GM12878 (cell line): ENCODE results near the gene PI4KA. TPM values are rescaled to one million over a fixed set of nuclear protein-coding genes. Genes with fewer than 3 reads are reported as not detected.

Experiments used
- ATAC-seq: fragments of 200-7000 bp; cut with Tn5 transposase; 3 replicates; pipeline ENCODE4 v1.9.1; 2020; ENCODE audit warnings: mild to moderate bottlenecking, moderate library complexity
- BruUV-seq: library from RNA; stranded (reverse); fragments of 400-500 nt; replicated peaks from 2 replicates; lab custom pipeline; 2021; lab: Mats Ljungman, UMichigan
- CTCF ChIA-PET: fragments of 300-600 bp; sonication (Branson Sonifier 250); formaldehyde crosslinking; extraction: SDS; loops from one replicate; lab custom pipeline; 2021; ENCODE audit warnings: inconsistent platforms; lab: Yijun Ruan, JAX
- POLR2A ChIA-PET: fragments of 350-600 bp; formaldehyde crosslinking; extraction: SDS; loops from one replicate; lab custom pipeline; 2021; ENCODE audit warnings: inconsistent platforms; lab: Charles Lee
- RAD21 ChIA-PET: fragments of 300-600 bp; sonication (Branson Sonifier 250); formaldehyde crosslinking; loops from one replicate; lab custom pipeline; 2023; ENCODE audit warnings: antibody characterized with exemption; ENCODE audit not compliant: unreplicated experiment; lab: Charles Lee
- SMC1A ChIA-PET: fragments of 300-600 bp; sonication (Branson Sonifier 250); formaldehyde crosslinking; loops from one replicate; lab custom pipeline; 2023; ENCODE audit not compliant: unreplicated experiment, uncharacterized antibody; lab: Charles Lee
- DNase-seq: peaks from one replicate; pipeline ENCODE4 v3.0.0-alpha.2; 2011; ENCODE audit warnings: low read depth, low spot score
- FAIRE-seq: peaks from 3 replicates; lab custom pipeline; 2011; peaks lifted over from hg19 to GRCh38; lab: Jason Lieb, UNC
- H2AFZ ChIP-seq: 2 replicates; pipeline ENCODE4 v1.6.0; 2011; ENCODE audit warnings: low read depth, low read length, control low read depth; ENCODE audit not compliant: control insufficient read depth
- H3K27ac ChIP-seq: 2 replicates; pipeline ENCODE4 v1.5.1; 2011; ENCODE audit warnings: control low read depth; ENCODE audit not compliant: control insufficient read depth, insufficient read depth
- H3K27me3 ChIP-seq, 2 experiments: replicated peaks in 1 of 2; 2 replicates each; pipeline versions ENCODE4 v1.6.0 to v1.6.1; 2011; ENCODE audit warnings: low read length in 1 of 2; ENCODE audit not compliant: control insufficient read depth in 2 of 2, insufficient read depth in 2 of 2
- H3K36me3 ChIP-seq, 2 experiments: 2 replicates each; pipeline ENCODE4 v1.5.1; 2011; ENCODE audit warnings: low read length in 1 of 2; ENCODE audit not compliant: control insufficient read depth in 2 of 2, insufficient read depth in 2 of 2
- H3K4me1 ChIP-seq: 2 replicates; pipeline ENCODE4 v1.6.1; 2011; ENCODE audit warnings: mild to moderate bottlenecking, low read length, moderate library complexity, mixed read lengths; ENCODE audit not compliant: control insufficient read depth, insufficient read depth
- H3K4me2 ChIP-seq: 2 replicates; pipeline ENCODE4 v1.6.0; 2011; ENCODE audit warnings: control low read depth; ENCODE audit not compliant: control insufficient read depth, insufficient read depth
- H3K4me3 ChIP-seq: fragments of 200-600 bp; sonication (generic); 2 replicates; pipeline ENCODE4 v1.5.1; 2016
- H3K79me2 ChIP-seq: 2 replicates; pipeline ENCODE4 v1.6.0; 2011; ENCODE audit warnings: low read length; ENCODE audit not compliant: control insufficient read depth, insufficient read depth
- H3K9ac ChIP-seq: 2 replicates; pipeline ENCODE4 v1.8.0; 2011; ENCODE audit warnings: low read length, control low read depth, mixed read lengths; ENCODE audit not compliant: control insufficient read depth, insufficient read depth
- H3K9me3 ChIP-seq: replicated peaks from 3 replicates; pipeline ENCODE4 v1.5.1; 2011; ENCODE audit warnings: mild to moderate bottlenecking, low read length; ENCODE audit not compliant: control insufficient read depth, insufficient read depth
- H4K20me1 ChIP-seq: 2 replicates; pipeline ENCODE4 v1.6.0; 2011; ENCODE audit not compliant: control insufficient read depth, insufficient read depth
- ASH2L ChIP-seq: fragments of 300-600, 200-600 bp; sonication (generic); IDR thresholded peaks from 2 replicates; pipeline ENCODE4 v1.6.1; 2017; ENCODE audit warnings: low read depth, mild to moderate bottlenecking, borderline replicate concordance
- BMI1 ChIP-seq: fragments of 450-650 bp; IDR thresholded peaks from 2 replicates; pipeline ENCODE4 v1.6.1; 2016; ENCODE audit warnings: mild to moderate bottlenecking, moderate library complexity, borderline replicate concordance
- CBFB ChIP-seq: IDR thresholded peaks from 2 replicates; pipeline ENCODE4 v1.6.1; 2016; ENCODE audit warnings: antibody characterized with exemption, low read depth
- CHD2 ChIP-seq: IDR thresholded peaks from 2 replicates; pipeline ENCODE4 v1.6.1; 2011; ENCODE audit warnings: low read depth, low read length, improper control_type of control experiment, borderline replicate concordance
- ESRRA ChIP-seq: IDR thresholded peaks from 2 replicates; pipeline ENCODE4 v1.6.1; 2012; ENCODE audit warnings: mild to moderate bottlenecking, low read length, improper control_type of control experiment
- HCFC1 ChIP-seq: fragments of 150-350 bp; IDR thresholded peaks from 2 replicates; pipeline ENCODE4 v1.6.1; 2014; ENCODE audit warnings: low read length
- HDGF ChIP-seq: fragments of 450-650 bp; IDR thresholded peaks from 2 replicates; pipeline ENCODE4 v1.6.1; 2016; ENCODE audit warnings: antibody characterized with exemption
- KLF5 ChIP-seq: fragments of 450-650 bp; IDR thresholded peaks from 2 replicates; pipeline ENCODE4 v1.6.1; 2014; ENCODE audit warnings: mild to moderate bottlenecking; ENCODE audit not compliant: partially characterized antibody
- NBN ChIP-seq: fragments of 450-650 bp; IDR thresholded peaks from 2 replicates; pipeline ENCODE4 v1.6.1; 2016
- NFYA ChIP-seq: IDR thresholded peaks from 2 replicates; pipeline ENCODE4 v1.6.1; 2011; ENCODE audit warnings: low read depth, mild to moderate bottlenecking, low read length, improper control_type of control experiment, borderline replicate concordance
- NRF1 ChIP-seq: conservative IDR thresholded peaks from 2 replicates; pipeline ENCODE4 v1.6.1; 2011; ENCODE audit warnings: mild to moderate bottlenecking, low read depth, low read length, improper control_type of control experiment
- SIX5 ChIP-seq: IDR thresholded peaks from 2 replicates; pipeline ENCODE4 v1.6.1; 2011; ENCODE audit warnings: mild to moderate bottlenecking, low read depth, low read length, moderate library complexity; ENCODE audit not compliant: severe bottlenecking
- SMC3 ChIP-seq: IDR thresholded peaks from 2 replicates; pipeline ENCODE4 v1.6.1; 2011; ENCODE audit warnings: low read length, improper control_type of control experiment, borderline replicate concordance
- WGBS: methylation state at CpG from one replicate; pipeline ENCODE4 v1.1.6; 2016; ENCODE audit warnings: low lambda C conversion rate; ENCODE audit not compliant: insufficient replicate concordance, insufficient coverage; ENCODE audit errors: missing lambda C conversion rate; 5-methylcytosine and 5-hydroxymethylcytosine counted together
- in situ Hi-C: fragments of 300-500 bp; cut with MboI; formaldehyde crosslinking; loops from 9 replicates; pipeline ENCODE4 v1.14.3; 2018; ENCODE audit warnings: mixed read lengths
- intact Hi-C: fragments of 100-400 bp; cut with micrococcal nuclease; formaldehyde crosslinking; loops from one replicate; pipeline ENCODE4 v1.14.2; 2022; ENCODE audit not compliant: unreplicated experiment
- polyA plus RNA-seq, 11 experiments: library from polyadenylated mRNA; depleted of rRNA in 4 of 11; unstranded in 6 of 11; stranded (reverse) in 5 of 11; fragments of >200 nt; fragmentation: Nextera tagmentation in 4 of 11; fragmentation: Illumina TruSeq in 1 of 11; extraction: Ambion mirVana in 4 of 11; extraction: Trizol in 1 of 11; gene quantifications; 1 replicate in 1 of 11; 2 replicates in 10 of 11; pipeline versions ENCODE4 v1.2.1 to v1.2.3, GENCODE V29; 2011 to 2016; ENCODE audit warnings: inconsistent platforms in 2 of 11, missing spikeins in 2 of 11, low read depth in 1 of 11
- total RNA-seq, 4 experiments: library from RNA; depleted of rRNA in 3 of 4; stranded (reverse); fragments of >200 nt in 3 of 4; fragmentation: Illumina TruSeq in 1 of 4; extraction: Trizol in 1 of 4; gene quantifications; 2 replicates each; pipeline versions ENCODE4 v1.2.1 to v1.2.3, GENCODE V29; 2013 to 2021
- TF ChIP-seq, protein P1 (sequence below): IDR thresholded peaks from 2 replicates; pipeline ENCODE4 v1.6.1; 2011; ENCODE audit warnings: low read depth, mild to moderate bottlenecking, low read length, moderate library complexity, borderline replicate concordance; ENCODE audit errors: extremely low read depth
- TF ChIP-seq, protein P2 (sequence below): fragments of 450-650 bp; IDR thresholded peaks from 2 replicates; pipeline ENCODE4 v1.6.1; 2016; ENCODE audit warnings: mild to moderate bottlenecking
- TF ChIP-seq, protein P3 (sequence below): fragments of 450-650 bp; formaldehyde crosslinking; IDR thresholded peaks from 2 replicates; pipeline ENCODE4 v1.5.0; 2022; ENCODE audit warnings: mild to moderate bottlenecking, missing genetic modification characterization
- TF ChIP-seq, protein P4 (sequence below): fragments of 450-650 bp; IDR thresholded peaks from 2 replicates; pipeline ENCODE4 v1.6.1; 2016; ENCODE audit warnings: mild to moderate bottlenecking

The PI4KA gene
- total and polyA plus RNA-seq, 10 of the 15 experiments (the other 5 are each of a cell fraction or from before 2014, with no cell fraction given): 4.2 to 78.4 (median 42.1) TPM

DNA sequence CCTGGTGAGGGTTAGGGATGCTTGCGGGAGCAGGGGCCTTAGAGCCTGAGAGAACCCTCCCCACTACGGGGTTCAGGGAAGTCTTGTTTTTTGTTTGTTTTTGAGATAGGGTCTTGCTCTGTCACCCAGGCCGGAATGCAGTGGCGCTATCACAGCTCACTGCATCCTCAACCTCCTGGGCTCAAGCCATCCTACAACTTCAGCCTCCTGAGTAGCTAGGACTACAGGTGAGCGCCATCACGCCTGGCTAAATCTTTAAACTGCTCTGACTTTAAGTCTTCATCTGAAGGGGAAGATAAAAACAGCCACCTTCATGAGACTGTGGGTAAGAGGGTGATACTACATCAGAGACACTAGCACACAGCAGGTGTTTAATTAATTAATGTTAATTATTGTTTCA is 56.2 kb downstream of the PI4KA start:
- Histone ChIP-seq H3K27ac (no peak overlapping the region), H3K9me3 (no peaks in the 10 kb centered on the region), H2AFZ (no peak overlapping the region), H3K4me3 (no peak overlapping the region), H3K79me2 (no peaks in the 10 kb centered on the region), H3K36me3 (peaks cover 14 to 26% of the 10 kb centered on the region in 2 experiments; a peak in 3 of 4 replicates), H3K4me1 (no peaks in the 10 kb centered on the region), H4K20me1 (no peaks in the 10 kb centered on the region), H3K27me3 (no peaks in the 10 kb centered on the region), H3K4me2 (no peak overlapping the region), H3K9ac (no peak overlapping the region)
- WGBS: 87% methylated on average over 6 of the region's 6 CpGs
- ChIA-PET POLR2A (no interaction called here), RAD21 (no interaction called here), CTCF (interaction anchor here (0.7 kb wide), 1 partner anchor 45 kb away, joined by 3 read pairs; no protein-coding TSS in a partner anchor), SMC1A (no interaction called here)
- FAIRE-seq (no peak), ATAC-seq (no peak), DNase-seq (no peak)
- intact Hi-C loops: no loop called here
- no peak for TF ChIP-seq ESRRA
- TF ChIP-seq HDGF: no peak
- no peak for TF ChIP-seq NFYA
- no peak for TF ChIP-seq BMI1
- no peak for TF ChIP-seq NBN
- no peak for TF ChIP-seq CHD2
- TF ChIP-seq, protein P1, sequence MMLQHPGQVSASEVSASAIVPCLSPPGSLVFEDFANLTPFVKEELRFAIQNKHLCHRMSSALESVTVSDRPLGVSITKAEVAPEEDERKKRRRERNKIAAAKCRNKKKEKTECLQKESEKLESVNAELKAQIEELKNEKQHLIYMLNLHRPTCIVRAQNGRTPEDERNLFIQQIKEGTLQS: no peak
- TF ChIP-seq ASH2L: no peak
- TF ChIP-seq CBFB: no peak
- no peak for TF ChIP-seq SMC3
- TF ChIP-seq HCFC1: no peak
- no peak for TF ChIP-seq NRF1
- no peak for TF ChIP-seq KLF5
- no peak for TF ChIP-seq SIX5
- TF ChIP-seq, protein P2, sequence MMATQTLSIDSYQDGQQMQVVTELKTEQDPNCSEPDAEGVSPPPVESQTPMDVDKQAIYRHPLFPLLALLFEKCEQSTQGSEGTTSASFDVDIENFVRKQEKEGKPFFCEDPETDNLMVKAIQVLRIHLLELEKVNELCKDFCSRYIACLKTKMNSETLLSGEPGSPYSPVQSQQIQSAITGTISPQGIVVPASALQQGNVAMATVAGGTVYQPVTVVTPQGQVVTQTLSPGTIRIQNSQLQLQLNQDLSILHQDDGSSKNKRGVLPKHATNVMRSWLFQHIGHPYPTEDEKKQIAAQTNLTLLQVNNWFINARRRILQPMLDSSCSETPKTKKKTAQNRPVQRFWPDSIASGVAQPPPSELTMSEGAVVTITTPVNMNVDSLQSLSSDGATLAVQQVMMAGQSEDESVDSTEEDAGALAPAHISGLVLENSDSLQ: no peak
- TF ChIP-seq, protein P3, sequence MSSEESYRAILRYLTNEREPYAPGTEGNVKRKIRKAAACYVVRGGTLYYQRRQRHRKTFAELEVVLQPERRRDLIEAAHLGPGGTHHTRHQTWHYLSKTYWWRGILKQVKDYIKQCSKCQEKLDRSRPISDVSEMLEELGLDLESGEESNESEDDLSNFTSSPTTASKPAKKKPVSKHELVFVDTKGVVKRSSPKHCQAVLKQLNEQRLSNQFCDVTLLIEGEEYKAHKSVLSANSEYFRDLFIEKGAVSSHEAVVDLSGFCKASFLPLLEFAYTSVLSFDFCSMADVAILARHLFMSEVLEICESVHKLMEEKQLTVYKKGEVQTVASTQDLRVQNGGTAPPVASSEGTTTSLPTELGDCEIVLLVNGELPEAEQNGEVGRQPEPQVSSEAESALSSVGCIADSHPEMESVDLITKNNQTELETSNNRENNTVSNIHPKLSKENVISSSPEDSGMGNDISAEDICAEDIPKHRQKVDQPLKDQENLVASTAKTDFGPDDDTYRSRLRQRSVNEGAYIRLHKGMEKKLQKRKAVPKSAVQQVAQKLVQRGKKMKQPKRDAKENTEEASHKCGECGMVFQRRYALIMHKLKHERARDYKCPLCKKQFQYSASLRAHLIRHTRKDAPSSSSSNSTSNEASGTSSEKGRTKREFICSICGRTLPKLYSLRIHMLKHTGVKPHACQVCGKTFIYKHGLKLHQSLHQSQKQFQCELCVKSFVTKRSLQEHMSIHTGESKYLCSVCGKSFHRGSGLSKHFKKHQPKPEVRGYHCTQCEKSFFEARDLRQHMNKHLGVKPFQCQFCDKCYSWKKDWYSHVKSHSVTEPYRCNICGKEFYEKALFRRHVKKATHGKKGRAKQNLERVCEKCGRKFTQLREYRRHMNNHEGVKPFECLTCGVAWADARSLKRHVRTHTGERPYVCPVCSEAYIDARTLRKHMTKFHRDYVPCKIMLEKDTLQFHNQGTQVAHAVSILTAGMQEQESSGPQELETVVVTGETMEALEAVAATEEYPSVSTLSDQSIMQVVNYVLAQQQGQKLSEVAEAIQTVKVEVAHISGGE (CRISPR knock-in tag): no peak
- TF ChIP-seq, protein P4, sequence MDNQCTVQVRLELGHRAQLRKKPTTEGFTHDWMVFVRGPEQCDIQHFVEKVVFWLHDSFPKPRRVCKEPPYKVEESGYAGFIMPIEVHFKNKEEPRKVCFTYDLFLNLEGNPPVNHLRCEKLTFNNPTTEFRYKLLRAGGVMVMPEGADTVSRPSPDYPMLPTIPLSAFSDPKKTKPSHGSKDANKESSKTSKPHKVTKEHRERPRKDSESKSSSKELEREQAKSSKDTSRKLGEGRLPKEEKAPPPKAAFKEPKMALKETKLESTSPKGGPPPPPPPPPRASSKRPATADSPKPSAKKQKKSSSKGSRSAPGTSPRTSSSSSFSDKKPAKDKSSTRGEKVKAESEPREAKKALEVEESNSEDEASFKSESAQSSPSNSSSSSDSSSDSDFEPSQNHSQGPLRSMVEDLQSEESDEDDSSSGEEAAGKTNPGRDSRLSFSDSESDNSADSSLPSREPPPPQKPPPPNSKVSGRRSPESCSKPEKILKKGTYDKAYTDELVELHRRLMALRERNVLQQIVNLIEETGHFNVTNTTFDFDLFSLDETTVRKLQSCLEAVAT: no peak
- BruUV-seq: no TSS peak
- in situ Hi-C loops: no loop called here
